Peyer's patch (tissue), 4 donors: ENCODE measurements around the gene MIA2. TPM values are rescaled to one million over a fixed set of nuclear protein-coding genes. Genes with fewer than 3 reads are reported as not detected.
A peak's percentile ranks its signal among the peaks of the same experiment; 100 is the strongest.

Source experiments
- DNase-seq, 3 donors: peaks; one replicate each; pipeline ENCODE4 v3.0.0-alpha.2; 2017 to 2019
- H3K27ac ChIP-seq, 4 donors: fragments of 200-600 bp; sonication (generic); one replicate each; pipeline ENCODE4 v1.5.1; 2016 to 2019
- H3K27me3 ChIP-seq, 2 donors: fragments of 200-600 bp; sonication (generic); one replicate each; pipeline ENCODE4 v1.5.1; 2019
- H3K36me3 ChIP-seq, 3 donors: fragments of 200-600 bp; sonication (generic); one replicate each; pipeline ENCODE4 v1.5.1; 2016 to 2019
- H3K4me1 ChIP-seq, 4 donors: fragments of 200-600 bp; sonication (generic); one replicate each; pipeline ENCODE4 v1.5.1; 2016 to 2019
- H3K4me3 ChIP-seq, 4 donors: fragments of 200-600 bp; sonication (generic); 1 replicate in 3 of 4; 2 replicates in 1 of 4; pipeline ENCODE4 v1.5.1; 2016 to 2019; ENCODE audit warnings: mild to moderate bottlenecking in 1 of 4
- H3K9me3 ChIP-seq, 4 donors: fragments of 200-600 bp; sonication (generic); one replicate each; pipeline ENCODE4 v1.5.1; 2016 to 2019; ENCODE audit warnings: mild to moderate bottlenecking in 1 of 4
- POLR2A ChIP-seq, 2 donors: fragments of 450-650 bp; IDR thresholded peaks; one replicate each; pipeline ENCODE4 v1.5.1; 2017; ENCODE audit warnings: antibody characterized with exemption in 2 of 2, mild to moderate bottlenecking in 2 of 2, moderate library complexity in 2 of 2
- total RNA-seq, 4 donors: library from RNA; depleted of rRNA; stranded (reverse); fragments of >200 nt; gene quantifications; one replicate each; pipeline ENCODE4 v1.1.0, GENCODE V29; 2016
- TF ChIP-seq, protein P1 (sequence below), 6 experiments: fragments of 450-650 bp in 4 of 6; fragments of 200-600 bp in 2 of 6; sonication (generic) in 1 of 6; IDR thresholded peaks; one replicate each; pipeline ENCODE4 v1.5.1; 2017 to 2019; ENCODE audit warnings: antibody characterized with exemption in 6 of 6, mild to moderate bottlenecking in 3 of 6, moderate library complexity in 1 of 6

Gene MIA2
- total RNA-seq, 4 donors from 2014 or later: 44.6 to 143 (median 128) TPM

DNA sequence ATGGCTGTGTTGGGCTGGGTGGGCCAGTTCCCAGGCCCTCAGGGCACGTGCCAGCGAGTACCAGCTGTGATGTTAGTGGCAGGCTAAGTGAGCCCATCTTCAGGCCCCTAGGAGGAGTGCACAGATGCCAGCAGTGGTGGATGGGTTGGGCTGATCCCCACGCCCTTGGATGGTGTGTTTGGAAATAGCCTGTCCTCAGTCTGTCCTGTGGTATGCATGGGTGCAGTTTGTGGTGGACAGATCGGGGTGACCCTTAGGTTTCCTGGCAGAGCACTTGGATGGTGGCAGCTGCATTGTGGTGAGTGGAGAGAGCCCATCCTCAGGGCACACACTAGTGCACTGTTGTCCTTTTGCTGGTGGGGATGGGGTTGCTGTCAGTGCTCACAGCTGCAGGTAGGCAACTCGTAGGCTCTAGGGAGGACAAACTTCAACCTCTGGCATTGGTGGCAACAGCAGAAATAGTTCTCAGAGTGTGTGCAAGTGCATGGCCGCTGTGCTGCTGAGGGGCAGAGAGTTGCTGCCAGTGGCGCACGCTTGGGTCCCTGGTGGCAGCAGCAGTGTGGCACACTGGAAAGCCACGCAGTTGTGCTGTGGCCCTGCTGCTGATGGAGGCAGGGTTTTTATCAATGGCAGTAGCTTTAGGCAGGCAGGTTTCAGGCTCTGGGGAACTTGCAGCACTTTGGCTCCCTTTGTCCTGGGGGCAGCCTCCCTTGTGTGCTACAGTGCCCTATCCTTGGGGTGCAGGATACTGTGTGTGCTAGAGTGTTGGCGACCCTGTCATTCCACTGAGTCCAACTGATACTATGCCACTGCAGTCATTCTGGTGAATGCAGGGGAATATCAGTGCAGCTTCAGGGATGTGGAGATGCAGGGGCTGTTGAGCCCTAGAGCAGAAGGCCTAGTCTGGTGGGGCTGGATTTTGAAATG, 133.0 kb downstream of the MIA2 start:
- no peak for TF ChIP-seq POLR2A (IDR thresholded peaks at IDR 0.05)
- H3K4me3 ChIP-seq: no peak overlapping the region
- peaks cover 0 to 10% (median 0%) of the 10 kb centered on the region in 3 donors for H3K36me3 ChIP-seq
- H3K27me3 ChIP-seq: no peaks in the 10 kb centered on the region
- no peaks in the 10 kb centered on the region for H3K4me1 ChIP-seq
- H3K27ac ChIP-seq: no peak overlapping the region
- no peak for DNase-seq
- no peaks in the 10 kb centered on the region for H3K9me3 ChIP-seq

DNA sequence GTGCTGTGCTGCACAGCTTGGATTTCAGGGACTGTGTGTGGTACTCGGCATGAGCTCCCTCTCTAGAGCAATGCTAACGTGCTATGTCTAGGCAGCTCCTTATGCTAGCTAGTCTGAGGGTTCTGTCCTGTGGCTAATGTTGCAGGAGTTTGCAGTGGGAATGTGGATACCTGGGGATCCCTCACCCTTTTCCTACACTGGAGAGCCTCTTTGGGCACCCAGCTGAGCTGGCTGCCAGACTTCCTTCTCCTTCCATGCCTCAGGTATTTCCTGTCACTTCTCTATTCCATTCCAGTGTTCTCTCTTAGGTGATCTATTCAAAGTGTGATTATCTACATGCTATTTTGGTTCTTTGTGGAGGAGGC, 133.7 kb downstream of the MIA2 start:
- Histone ChIP-seq H3K4me3 (no peak overlapping the region), H3K27ac (no peak overlapping the region), H3K4me1 (no peaks in the 10 kb centered on the region), H3K27me3 (no peaks in the 10 kb centered on the region), H3K9me3 (no peaks in the 10 kb centered on the region), H3K36me3 (peaks cover 0 to 10% (median 0%) of the 10 kb centered on the region in 3 donors)
- TF ChIP-seq, protein P1, sequence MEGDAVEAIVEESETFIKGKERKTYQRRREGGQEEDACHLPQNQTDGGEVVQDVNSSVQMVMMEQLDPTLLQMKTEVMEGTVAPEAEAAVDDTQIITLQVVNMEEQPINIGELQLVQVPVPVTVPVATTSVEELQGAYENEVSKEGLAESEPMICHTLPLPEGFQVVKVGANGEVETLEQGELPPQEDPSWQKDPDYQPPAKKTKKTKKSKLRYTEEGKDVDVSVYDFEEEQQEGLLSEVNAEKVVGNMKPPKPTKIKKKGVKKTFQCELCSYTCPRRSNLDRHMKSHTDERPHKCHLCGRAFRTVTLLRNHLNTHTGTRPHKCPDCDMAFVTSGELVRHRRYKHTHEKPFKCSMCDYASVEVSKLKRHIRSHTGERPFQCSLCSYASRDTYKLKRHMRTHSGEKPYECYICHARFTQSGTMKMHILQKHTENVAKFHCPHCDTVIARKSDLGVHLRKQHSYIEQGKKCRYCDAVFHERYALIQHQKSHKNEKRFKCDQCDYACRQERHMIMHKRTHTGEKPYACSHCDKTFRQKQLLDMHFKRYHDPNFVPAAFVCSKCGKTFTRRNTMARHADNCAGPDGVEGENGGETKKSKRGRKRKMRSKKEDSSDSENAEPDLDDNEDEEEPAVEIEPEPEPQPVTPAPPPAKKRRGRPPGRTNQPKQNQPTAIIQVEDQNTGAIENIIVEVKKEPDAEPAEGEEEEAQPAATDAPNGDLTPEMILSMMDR (IDR thresholded peaks at IDR 0.05): no peak
- TF ChIP-seq POLR2A (IDR thresholded peaks at IDR 0.05): no peak
- DNase-seq: no peak

DNA sequence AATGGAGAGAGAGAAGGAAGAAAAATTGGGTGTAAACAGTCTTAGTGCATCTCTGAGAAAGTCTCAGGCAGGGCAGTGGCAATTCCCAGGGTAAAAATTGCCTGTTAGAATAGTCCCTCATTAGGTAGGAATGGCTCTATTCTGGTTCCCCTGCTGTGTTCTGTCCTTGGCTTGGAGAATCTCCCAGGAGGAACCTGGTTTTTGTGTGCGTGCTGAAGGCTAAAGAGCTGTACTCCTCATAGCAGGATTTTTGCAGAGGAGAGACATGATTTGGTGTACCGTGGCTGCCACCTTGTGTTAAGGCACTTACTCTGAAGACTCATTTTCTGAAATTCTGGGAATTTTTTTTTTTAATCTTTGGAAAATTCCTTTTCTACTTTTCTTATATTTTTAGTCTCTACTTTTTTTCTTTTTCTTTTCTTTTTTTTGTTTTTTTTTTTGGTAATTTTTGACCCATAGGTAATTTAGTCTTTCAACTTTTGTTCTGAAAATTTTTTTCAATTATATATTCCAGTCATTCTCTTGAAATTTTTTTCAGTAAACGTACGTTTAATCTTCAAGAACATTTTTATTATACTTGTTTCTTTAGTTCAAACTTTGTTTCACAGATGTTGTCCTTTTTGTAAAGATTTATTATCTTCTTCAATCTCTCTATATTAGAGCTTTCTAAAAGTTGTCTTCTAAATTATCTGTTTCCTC, 134.7 kb downstream of the MIA2 start:
- Histone ChIP-seq H3K4me3 (no peak overlapping the region), H3K27me3 (no peaks in the 10 kb centered on the region), H3K9me3 (no peaks in the 10 kb centered on the region), H3K27ac (no peak overlapping the region), H3K36me3 (peaks cover 0 to 10% (median 0%) of the 10 kb centered on the region in 3 donors), H3K4me1 (no peaks in the 10 kb centered on the region)
- DNase-seq: no peak
- TF ChIP-seq POLR2A (IDR thresholded peaks at IDR 0.05): no peak
- TF ChIP-seq, protein P1 (IDR thresholded peaks at IDR 0.05): peak in 3 of 6 experiments; percentile 30 to 35 (median 34)

DNA sequence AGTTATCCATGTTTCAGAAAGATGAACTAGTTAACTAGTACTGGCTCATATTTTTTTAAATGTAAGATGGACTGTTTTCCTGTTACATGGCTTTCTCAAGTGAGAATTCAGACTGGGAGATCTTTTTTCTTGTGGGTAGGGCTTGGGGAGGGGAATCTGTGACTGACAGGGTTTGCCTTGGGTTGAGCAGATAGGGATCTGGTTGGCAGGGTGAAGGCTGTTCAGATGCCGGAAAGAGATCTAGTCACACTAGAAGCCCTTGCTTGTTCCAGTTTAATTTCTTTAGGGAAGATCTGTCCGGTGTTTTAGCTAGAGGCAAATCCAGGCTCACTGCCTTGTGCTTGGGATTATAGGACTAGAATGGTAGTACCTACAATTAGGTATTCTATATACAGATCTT, 135.3 kb downstream of the MIA2 start:
- Histone ChIP-seq H3K27me3 (no peaks in the 10 kb centered on the region), H3K9me3 (no peaks in the 10 kb centered on the region), H3K4me1 (no peaks in the 10 kb centered on the region), H3K27ac (no peak overlapping the region), H3K4me3 (no peak overlapping the region), H3K36me3 (peaks cover 0 to 10% (median 0%) of the 10 kb centered on the region in 3 donors)
- DNase-seq: no peak
- no peak for TF ChIP-seq POLR2A (IDR thresholded peaks at IDR 0.05)
- TF ChIP-seq, protein P1 (IDR thresholded peaks at IDR 0.05): no peak

DNA sequence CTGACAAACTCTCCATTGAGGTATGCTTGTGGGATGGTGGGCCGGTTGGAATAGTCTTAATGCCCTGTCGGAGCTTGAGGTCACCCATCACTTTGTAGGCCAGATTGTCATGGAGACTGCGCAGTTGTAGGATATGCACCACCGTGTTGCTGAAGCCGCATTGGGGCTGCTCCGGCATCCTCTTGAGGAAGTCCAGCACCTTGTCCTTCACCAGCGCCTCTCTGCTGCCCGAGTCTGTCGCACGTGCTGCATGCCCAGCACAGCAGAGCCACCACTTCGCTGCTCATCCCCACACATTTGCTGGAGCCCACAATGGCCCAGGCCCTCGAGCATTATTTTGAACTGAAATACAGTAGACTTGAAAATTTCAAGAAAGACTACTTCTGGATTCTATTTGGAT, 136.7 kb downstream of the MIA2 start:
- TF ChIP-seq, protein P1 (IDR thresholded peaks at IDR 0.05): no peak
- TF ChIP-seq POLR2A (IDR thresholded peaks at IDR 0.05): no peak
- no peaks in the 10 kb centered on the region for H3K27me3 ChIP-seq
- no peaks in the 10 kb centered on the region for H3K9me3 ChIP-seq
- H3K27ac ChIP-seq: no peak overlapping the region
- DNase-seq: no peak
- H3K4me1 ChIP-seq: no peaks in the 10 kb centered on the region
- peaks cover 0 to 10% (median 0%) of the 10 kb centered on the region in 3 donors for H3K36me3 ChIP-seq
- no peak overlapping the region for H3K4me3 ChIP-seq

DNA sequence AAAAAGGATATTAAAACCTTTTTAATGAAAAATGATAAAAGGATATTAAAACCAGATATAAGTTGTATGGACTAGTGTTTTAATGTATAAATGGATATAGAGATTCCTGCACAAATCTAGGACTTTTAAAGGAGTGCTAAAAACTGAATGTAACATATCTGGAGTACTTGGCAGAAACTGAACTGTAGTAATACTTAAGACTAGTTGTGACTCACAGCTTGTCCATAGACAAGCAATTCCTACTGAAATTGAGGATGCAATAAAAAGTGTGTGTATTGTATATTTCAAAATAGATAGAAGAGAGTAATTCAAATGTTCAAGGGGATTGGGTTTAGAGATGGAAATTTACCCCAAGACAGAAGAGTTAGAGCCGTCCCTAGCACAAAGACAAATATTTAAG, 138.9 kb downstream of the MIA2 start:
- H3K36me3 ChIP-seq: peaks cover 0 to 6% (median 0%) of the 10 kb centered on the region in 3 donors
- no peaks in the 10 kb centered on the region for H3K4me1 ChIP-seq
- no peak overlapping the region for H3K27ac ChIP-seq
- no peak overlapping the region for H3K4me3 ChIP-seq
- TF ChIP-seq, protein P1 (IDR thresholded peaks at IDR 0.05): no peak
- no peak for TF ChIP-seq POLR2A (IDR thresholded peaks at IDR 0.05)
- H3K27me3 ChIP-seq: no peaks in the 10 kb centered on the region
- no peaks in the 10 kb centered on the region for H3K9me3 ChIP-seq
- DNase-seq: no peak
